ENCODE data around the gene CDH24. TPM values are rescaled to one million over a fixed set of nuclear protein-coding genes. Genes with fewer than 3 reads are reported as not detected.
A peak's percentile ranks its signal among the peaks of the same experiment; 100 is the strongest.

The CDH24 gene
- polyA plus RNA-seq, 2 of the 4 experiments (the other 2 are of a cell fraction) = 4.8 to 5.1 TPM

GRCh38 chr14:23062002-23062401 lies 4.7 kb upstream of the CDH24 start (continued):
- TF ChIP-seq POLR2A (IDR thresholded peaks at IDR 0.05; ENCODE audit: low read length) (no peak), NFE2L2 (conservative IDR thresholded peaks at IDR 0.05; ENCODE audit: low read length) (no peak), ZC3H11A (IDR thresholded peaks at IDR 0.05) (no peak), RNF2 (IDR thresholded peaks at IDR 0.05; ENCODE audit: borderline replicate concordance, low read depth) (no peak), MAFK (IDR thresholded peaks at IDR 0.05; ENCODE audit: partially characterized antibody) (no peak), PHF8 (IDR thresholded peaks at IDR 0.05; ENCODE audit: borderline replicate concordance, low read depth) (no peak), GATA3 (IDR thresholded peaks at IDR 0.05; ENCODE audit: borderline replicate concordance) (0 out of 2 replicates have a peak, but pooled peaks have one; percentile 22), KDM5A (IDR thresholded peaks at IDR 0.05) (no peak), RARB (CRISPR knock-in tag; IDR thresholded peaks at IDR 0.05) (no peak), SMC3 (IDR thresholded peaks at IDR 0.05) (no peak), JUNB (IDR thresholded peaks at IDR 0.05) (0 out of 2 replicates have a peak, but pooled peaks have one; percentile 13), KDM1A (IDR thresholded peaks at IDR 0.05; ENCODE audit: low read depth) (no peak), HOXA7 (CRISPR knock-in tag; IDR thresholded peaks at IDR 0.05) (no peak), USF2 (IDR thresholded peaks at IDR 0.05) (peak; percentile 18; the same call in 1 of the 2 replicates), TFCP2L1 (CRISPR knock-in tag; IDR thresholded peaks at IDR 0.05) (no peak), CHD4 (IDR thresholded peaks at IDR 0.05; ENCODE audit: borderline replicate concordance) (no peak), MAZ (IDR thresholded peaks at IDR 0.05; ENCODE audit: borderline replicate concordance, low read depth, low read length) (no peak), HOXB13 (CRISPR knock-in tag; IDR thresholded peaks at IDR 0.05; ENCODE audit: low read depth) (no peak), ESRRA (IDR thresholded peaks at IDR 0.05; ENCODE audit: borderline replicate concordance, low read length) (no peak), ZNF302 (CRISPR knock-in tag; IDR thresholded peaks at IDR 0.05) (no peak), CHD2 (IDR thresholded peaks at IDR 0.05; ENCODE audit: low read length, partially characterized antibody) (no peak), HDAC2 (IDR thresholded peaks at IDR 0.05) (no peak), HES2 (IDR thresholded peaks at IDR 0.05) (no peak), FOXS1 (CRISPR knock-in tag; IDR thresholded peaks at IDR 0.05) (no peak), RCOR1 (IDR thresholded peaks at IDR 0.05; ENCODE audit: low read depth, low read length) (no peak), BHLHE40 (IDR thresholded peaks at IDR 0.05; ENCODE audit: low read depth, low read length) (peak; percentile 67), MYC (IDR thresholded peaks at IDR 0.05; ENCODE audit: borderline replicate concordance, low read length) (0 out of 2 replicates have a peak, but pooled peaks have one; percentile 31), NR3C1 (IDR thresholded peaks at IDR 0.05) (no peak), POLR2AphosphoS2 (conservative IDR thresholded peaks at IDR 0.05; ENCODE audit: low read length) (no peak), NPAS2 (CRISPR knock-in tag; IDR thresholded peaks at IDR 0.05; ENCODE audit: borderline replicate concordance) (no peak), ZFP36 (IDR thresholded peaks at IDR 0.05; ENCODE audit: borderline replicate concordance, partially characterized antibody) (peak; percentile 3), EP300 (IDR thresholded peaks at IDR 0.05) (no peak), CEBPB (IDR thresholded peaks at IDR 0.05) (peak in 1 of 2 experiments; percentile 67; a peak in 1 of 4 replicates), SREBF2 (IDR thresholded peaks at IDR 0.05) (no peak)
- TF ChIP-seq, protein P1, sequence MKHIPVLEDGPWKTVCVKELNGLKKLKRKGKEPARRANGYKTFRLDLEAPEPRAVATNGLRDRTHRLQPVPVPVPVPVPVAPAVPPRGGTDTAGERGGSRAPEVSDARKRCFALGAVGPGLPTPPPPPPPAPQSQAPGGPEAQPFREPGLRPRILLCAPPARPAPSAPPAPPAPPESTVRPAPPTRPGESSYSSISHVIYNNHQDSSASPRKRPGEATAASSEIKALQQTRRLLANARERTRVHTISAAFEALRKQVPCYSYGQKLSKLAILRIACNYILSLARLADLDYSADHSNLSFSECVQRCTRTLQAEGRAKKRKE (CRISPR knock-in tag; IDR thresholded peaks at IDR 0.05; ENCODE audit: low read depth) = no peak
- TF ChIP-seq, protein P2, sequence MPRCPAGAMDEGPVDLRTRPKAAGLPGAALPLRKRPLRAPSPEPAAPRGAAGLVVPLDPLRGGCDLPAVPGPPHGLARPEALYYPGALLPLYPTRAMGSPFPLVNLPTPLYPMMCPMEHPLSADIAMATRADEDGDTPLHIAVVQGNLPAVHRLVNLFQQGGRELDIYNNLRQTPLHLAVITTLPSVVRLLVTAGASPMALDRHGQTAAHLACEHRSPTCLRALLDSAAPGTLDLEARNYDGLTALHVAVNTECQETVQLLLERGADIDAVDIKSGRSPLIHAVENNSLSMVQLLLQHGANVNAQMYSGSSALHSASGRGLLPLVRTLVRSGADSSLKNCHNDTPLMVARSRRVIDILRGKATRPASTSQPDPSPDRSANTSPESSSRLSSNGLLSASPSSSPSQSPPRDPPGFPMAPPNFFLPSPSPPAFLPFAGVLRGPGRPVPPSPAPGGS (IDR thresholded peaks at IDR 0.05) = no peak

Data from A549 (cell line).